H1 (cell line): ENCODE data around the gene HIBCH. TPM values are rescaled to one million over a fixed set of nuclear protein-coding genes. Genes with fewer than 3 reads are reported as not detected.

Experiments used
- ASH2L ChIP-seq: fragments of 200-600, 300-600 bp; sonication (generic); IDR thresholded peaks from one replicate; pipeline ENCODE4 v1.7.1; 2017; ENCODE audit warnings: low read length
- CHD7 ChIP-seq: fragments of 300-600 bp; sonication (generic); IDR thresholded peaks from 2 replicates; pipeline ENCODE4 v1.7.1; 2012; ENCODE audit warnings: low read length, moderate library complexity, mild to moderate bottlenecking, inconsistent platforms; ENCODE audit not compliant: insufficient replicate concordance
- CTCF ChIP-seq, 3 experiments: IDR thresholded peaks; 1 replicate in 2 of 3; 2 replicates in 1 of 3; pipeline versions ENCODE4 v1.5.1 to v1.6.1; 2011; ENCODE audit warnings: low read length in 3 of 3, mild to moderate bottlenecking in 3 of 3, inconsistent platforms in 2 of 3, low read depth in 1 of 3, moderate library complexity in 1 of 3; ENCODE audit not compliant: insufficient read depth in 1 of 3; ENCODE audit errors: control extremely low read depth in 1 of 3
- FOSL1 ChIP-seq: IDR thresholded peaks from 2 replicates; pipeline ENCODE4 v1.6.1; 2011; ENCODE audit warnings: mild to moderate bottlenecking, low read depth, low read length, moderate library complexity; ENCODE audit not compliant: insufficient read depth
- GTF2F1 ChIP-seq: IDR thresholded peaks from 2 replicates; pipeline ENCODE4 v1.6.1; 2012; ENCODE audit warnings: low read depth, low read length, improper control_type of control experiment, borderline replicate concordance
- NRF1 ChIP-seq: IDR thresholded peaks from 2 replicates; pipeline ENCODE4 v1.6.1; 2011; ENCODE audit warnings: mild to moderate bottlenecking, low read depth, low read length, improper control_type of control experiment
- PHF8 ChIP-seq: fragments of 200-600 bp; sonication (generic); conservative IDR thresholded peaks from 2 replicates; pipeline ENCODE4 v1.7.1; 2012; ENCODE audit warnings: low read depth, mild to moderate bottlenecking, inconsistent platforms, low read length, moderate library complexity
- RAD21 ChIP-seq, 2 experiments: IDR thresholded peaks in 1 of 2; conservative IDR thresholded peaks in 1 of 2; 2 replicates each; pipeline ENCODE4 v1.6.1; 2011; ENCODE audit warnings: low read depth in 2 of 2, low read length in 2 of 2, improper control_type of control experiment in 1 of 2, inconsistent platforms in 1 of 2, mild to moderate bottlenecking in 1 of 2, moderate library complexity in 1 of 2
- SP2 ChIP-seq: IDR thresholded peaks from 2 replicates; pipeline ENCODE4 v1.6.1; 2012; ENCODE audit warnings: mild to moderate bottlenecking, low read length, inconsistent platforms
- polyA plus RNA-seq, 7 experiments: library from polyadenylated mRNA; depleted of rRNA in 3 of 7; stranded (reverse) in 5 of 7; unstranded in 2 of 7; fragments of >200 nt in 5 of 7; fragments of 200-250 nt in 2 of 7; gene quantifications; 1 replicate in 5 of 7; 2 replicates in 1 of 7; 4 replicates in 1 of 7; pipeline versions ENCODE4 v1.2.1 to v1.2.3, GENCODE V29; 2011 to 2013; ENCODE audit warnings: missing spikeins in 2 of 7, mixed read lengths in 2 of 7
- total RNA-seq: library from RNA; stranded (reverse); fragmentation: NEBNext Ultra II Directional; extraction: Animal tissue kit (Norgen Biotek cat#: 25700); gene quantifications from 2 replicates; pipeline ENCODE4 v1.2.1, GENCODE V29; 2021

HIBCH gene
- total and polyA plus RNA-seq, 2 of the 8 experiments (the other 6 are each of a cell fraction or from before 2014, with no cell fraction given), result 7.5 to 31.8 TPM

- TF ChIP-seq CHD7, result no peak
- no peak for TF ChIP-seq GTF2F1
- TF ChIP-seq RAD21 (IDR thresholded peaks at IDR 0.05 in 1 of 2, conservative IDR thresholded peaks at IDR 0.05 in 1 of 2; ENCODE audit: low read depth in 2 of 2, low read length in 2 of 2), result no peak
- TF ChIP-seq SP2, result no peak
- no peak for TF ChIP-seq CTCF (IDR thresholded peaks at IDR 0.05; ENCODE audit: control extremely low read depth in 1 of 3, insufficient read depth in 1 of 3, low read depth in 1 of 3, low read length in 3 of 3)
- TF ChIP-seq NRF1, result no peak
- no peak for TF ChIP-seq PHF8
- no peak for TF ChIP-seq ASH2L
- TF ChIP-seq FOSL1, result no peak
Observed at GRCh38 chr2:190210471-190210870, 109.2 kb downstream of the HIBCH start (continued).
